Astrocyte of the hippocampus (primary cell): Measurements from ENCODE around the gene PLCG1.

ENCODE experiments used
- DNase-seq: peaks from one replicate; pipeline ENCODE4 v3.0.0; 2011; ENCODE audit warnings: low read depth, low spot score

PLCG1 gene

DNA sequence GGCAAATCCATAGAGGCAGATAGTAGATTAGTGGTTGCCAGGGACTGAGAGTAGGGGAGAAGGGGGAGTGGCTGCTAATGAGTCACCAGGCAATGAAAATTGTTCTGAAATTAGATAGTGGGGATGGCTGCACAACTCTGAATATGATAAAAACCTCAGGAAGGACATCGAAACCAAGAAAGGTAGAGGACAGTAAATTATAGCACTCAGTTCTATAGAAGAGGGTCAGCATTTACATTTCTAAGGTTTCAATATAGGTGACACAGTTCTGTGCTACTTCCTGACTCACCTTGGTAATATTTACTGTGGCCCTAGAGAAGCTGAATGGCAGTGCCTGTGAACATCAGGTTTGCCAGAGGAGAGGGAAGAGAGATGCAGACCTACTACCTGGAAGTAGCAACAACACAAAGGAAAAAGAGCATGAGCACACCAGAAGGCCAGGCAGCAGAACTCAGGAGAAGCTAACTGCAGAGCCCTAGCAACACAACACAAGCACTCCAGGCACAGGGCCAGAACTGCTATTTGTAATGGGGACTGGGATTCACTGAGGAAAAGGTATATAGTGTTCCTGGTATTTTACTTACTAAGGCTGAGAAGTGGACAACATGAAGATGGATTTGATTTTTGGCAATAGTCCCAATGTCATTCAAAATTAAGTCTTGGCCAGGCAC, 75.9 kb downstream of the PLCG1 start:
- DNase-seq: peak; percentile 60

GRCh38 chr20:41214202-41214601, 76.9 kb downstream of the PLCG1 start:
- no peak for DNase-seq

- DNase-seq: no peak
These were observed 77.3 kb downstream of the PLCG1 start for GRCh38 chr20:41214666-41215065.

- DNase-seq: no peak
These were observed 80.1 kb downstream of the PLCG1 start for GRCh38 chr20:41217422-41217821.

- DNase-seq: peak; percentile 61
These were observed 81.1 kb downstream of the PLCG1 start for GRCh38 chr20:41218466-41218865.

- DNase-seq: no peak
These were observed 82.5 kb downstream of the PLCG1 start for GRCh38 chr20:41219824-41220223.

DNA sequence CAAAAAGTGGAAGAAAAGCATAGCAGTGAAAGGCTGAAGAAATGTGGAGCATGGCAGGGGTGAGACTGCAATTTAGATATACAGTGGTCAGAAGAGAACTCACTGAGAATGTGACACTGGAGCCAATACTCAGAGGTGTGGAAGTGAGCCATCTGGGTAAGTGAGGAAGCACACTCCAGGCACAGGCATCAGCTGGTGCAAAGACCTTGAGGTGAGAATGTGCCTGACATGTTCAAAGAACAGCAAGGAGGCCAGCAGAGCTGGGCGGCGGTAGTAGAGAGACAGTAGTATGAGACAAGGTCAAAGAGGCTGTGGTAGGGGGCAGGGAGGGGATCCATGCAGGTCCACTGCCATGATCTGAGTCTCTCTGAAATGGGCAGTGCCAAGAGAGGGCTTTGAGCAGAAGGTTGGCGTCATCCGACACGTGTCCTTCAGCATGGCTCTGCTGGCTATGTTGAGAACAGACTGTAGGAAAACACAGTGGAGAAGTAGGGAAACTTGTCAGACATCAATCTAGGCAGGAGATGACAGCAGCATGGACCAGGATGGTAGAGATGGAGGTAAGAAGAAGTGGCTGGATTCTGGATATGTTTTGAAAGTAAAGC, 84.4 kb downstream of the PLCG1 start:
- no peak for DNase-seq

DNA sequence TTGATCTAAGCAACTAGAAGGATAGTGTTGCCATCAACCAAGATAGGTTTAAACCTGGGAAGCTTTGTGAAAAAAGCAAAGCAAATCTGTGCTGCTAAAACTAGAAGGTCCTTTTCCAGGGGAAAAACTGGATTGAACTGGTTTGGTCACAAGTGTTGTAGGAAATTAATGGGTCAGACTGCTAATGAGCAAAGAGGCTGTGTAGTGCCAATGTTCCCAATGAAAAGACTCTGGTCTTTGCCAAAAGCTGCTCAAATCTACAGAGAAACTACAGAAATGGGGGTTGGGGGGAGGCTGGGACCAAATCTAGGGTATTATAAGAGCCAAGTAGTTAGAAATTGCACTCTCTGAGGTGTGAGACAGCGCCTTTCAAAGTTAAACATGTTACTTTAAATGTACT, 85.0 kb downstream of the PLCG1 start:
- DNase-seq: peak; percentile 69

- DNase-seq: peak; percentile 48
These were observed 85.4 kb downstream of the PLCG1 start for GRCh38 chr20:41222703-41223102.

DNA sequence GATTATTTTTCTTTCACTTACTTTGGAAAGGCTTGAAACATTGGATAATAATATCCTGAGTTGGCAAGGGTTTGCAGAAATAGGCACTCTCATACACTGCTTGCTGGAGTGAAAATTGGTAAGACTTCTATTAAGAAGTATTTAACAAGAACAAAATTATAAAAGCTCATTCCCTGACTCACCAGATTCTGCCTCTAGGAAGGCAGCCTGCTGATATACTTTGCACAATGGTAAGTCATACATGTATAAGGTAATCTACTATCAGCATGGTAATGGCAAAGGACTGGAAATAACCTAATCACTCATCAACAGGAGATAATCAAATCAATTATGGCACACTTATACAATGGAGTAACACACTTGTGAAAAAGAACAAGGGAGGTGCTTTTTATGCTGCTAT, 85.8 kb downstream of the PLCG1 start:
- no peak for DNase-seq

DNA sequence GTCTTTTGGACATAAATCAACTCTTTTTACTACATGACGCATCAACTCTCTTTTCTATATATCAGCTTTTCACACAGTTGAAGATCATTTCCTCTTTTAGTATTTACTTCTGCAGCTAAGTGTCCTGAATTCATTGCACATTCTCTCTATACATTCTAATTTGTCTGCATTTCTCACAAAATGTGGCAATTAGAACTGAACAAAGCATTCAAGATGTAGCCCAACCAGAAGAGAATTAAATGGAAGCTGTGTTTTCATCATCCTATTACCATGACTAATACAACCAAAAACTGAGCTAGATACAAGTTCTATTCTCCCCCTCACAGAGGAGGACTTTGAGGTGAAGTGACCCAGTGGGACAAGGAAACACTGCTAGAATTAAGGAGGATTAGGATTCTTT, 86.9 kb downstream of the PLCG1 start:
- DNase-seq: no peak

GRCh38 chr20:41225091-41225490, 87.7 kb downstream of the PLCG1 start:
- DNase-seq: no peak

- no peak for DNase-seq
These were observed 89.1 kb downstream of the PLCG1 start for GRCh38 chr20:41226426-41226825.
